HG03571 (cell line): Measurements from ENCODE around the gene LRRC9.
"Not testable (repeated sequence)": the region's sequence is repeated elsewhere in the genome, so short reads cannot be mapped to it uniquely, and the experiment has no call there.

Experiments
- ATAC-seq: cut with Tn5 transposase; IDR thresholded peaks from one replicate; pipeline ENCODE4 v1.9.1; 2021; ENCODE audit not compliant: unreplicated experiment

Gene LRRC9

GRCh38 chr14:60058087-60058486 lies 138.1 kb downstream of the LRRC9 start:
- no peak for ATAC-seq

- ATAC-seq: no peak
Observed at GRCh38 chr14:60061371-60061770, 141.4 kb downstream of the LRRC9 start.

- ATAC-seq: no peak
Observed at GRCh38 chr14:60064491-60065072, 144.6 kb downstream of the LRRC9 start.

- ATAC-seq: no peak
Observed at GRCh38 chr14:60067882-60068281, 147.9 kb downstream of the LRRC9 start.

- ATAC-seq: no peak
Observed at GRCh38 chr14:60079723-60080122, 159.8 kb downstream of the LRRC9 start.

- no peak for ATAC-seq
Observed at GRCh38 chr14:60085085-60085484, 165.1 kb downstream of the LRRC9 start.

- no peak for ATAC-seq
Observed at GRCh38 chr14:60085693-60086092, 165.7 kb downstream of the LRRC9 start.

GRCh38 chr14:60087668-60088067 lies 167.7 kb downstream of the LRRC9 start:
- ATAC-seq: no peak

- ATAC-seq: no peak
Observed at GRCh38 chr14:60089221-60089620, 169.3 kb downstream of the LRRC9 start.

GRCh38 chr14:60090864-60091519 lies 171.0 kb downstream of the LRRC9 start:
- ATAC-seq: no peak

- ATAC-seq: peak; percentile 95
Observed at GRCh38 chr14:60091550-60092525, 171.9 kb downstream of the LRRC9 start, which contains the start of gene PCNX4. Gene PCNX4, plus strand, starts transcription at chr14:60091923. Its CDS starts 15,716 bp downstream, at chr14:60107639.

- no peak for ATAC-seq
Observed at GRCh38 chr14:60092526-60092920, 172.6 kb downstream of the LRRC9 start.

- no peak for ATAC-seq
Observed at GRCh38 chr14:60093080-60093479, 173.1 kb downstream of the LRRC9 start.

- ATAC-seq: no peak
Observed at GRCh38 chr14:60093606-60094005, 173.7 kb downstream of the LRRC9 start.

GRCh38 chr14:60094306-60094897 lies 174.5 kb downstream of the LRRC9 start:
- no peak for ATAC-seq

- no peak for ATAC-seq
Observed at GRCh38 chr14:60095231-60095630, 175.3 kb downstream of the LRRC9 start.

GRCh38 chr14:60095781-60096450 lies 176.0 kb downstream of the LRRC9 start:
- ATAC-seq: no peak

GRCh38 chr14:60097974-60098373 lies 178.0 kb downstream of the LRRC9 start:
- ATAC-seq: no peak

- ATAC-seq: not testable (repeated sequence)
Observed at GRCh38 chr14:60099855-60100254, 179.9 kb downstream of the LRRC9 start.

- ATAC-seq: no peak
Observed at GRCh38 chr14:60101786-60102185, 181.8 kb downstream of the LRRC9 start.

- no peak for ATAC-seq
Observed at GRCh38 chr14:60102389-60102788, 182.4 kb downstream of the LRRC9 start.
